Stimulated activated effector memory CD8-positive, alpha-beta T cell treated with anti-CD3 and anti-CD28 coated beads, Interleukin-12 subunit alpha, Interleukin-12 subunit beta, amount 100 ng/mL, for 72 hours (primary cell): Measurements from ENCODE around the gene USP34.
"Not testable (repeated sequence)": the region's sequence is repeated elsewhere in the genome, so short reads cannot be mapped to it uniquely, and the experiment has no call there.

ENCODE experiments used
- ATAC-seq: fragments of 150-1000 bp; cut with Tn5 transposase; 2 replicates; pipeline ENCODE4 v1.10.0; 2021
- DNase-seq, 2 donors: peaks; one replicate each; pipeline ENCODE4 v3.0.0; 2021 to 2022; ENCODE audit warnings: low spot score in 2 of 2
- H3K27ac Mint-ChIP-seq: one replicate; pipeline ENCODE4 v1.8.0; 2022; ENCODE audit warnings: mild to moderate bottlenecking, mixed read lengths
- H3K36me3 Mint-ChIP-seq: one replicate; pipeline ENCODE4 v1.8.0; 2022; ENCODE audit warnings: mild to moderate bottlenecking, mixed read lengths
- H3K4me1 Mint-ChIP-seq: one replicate; pipeline ENCODE4 v1.8.0; 2022; ENCODE audit warnings: mixed read lengths
- H3K4me3 Mint-ChIP-seq: one replicate; pipeline ENCODE4 v1.8.0; 2022; ENCODE audit warnings: mild to moderate bottlenecking, mixed read lengths
- H3K9me3 Mint-ChIP-seq: one replicate; pipeline ENCODE4 v1.8.0; 2022; ENCODE audit warnings: mixed read lengths

Gene USP34

DNA sequence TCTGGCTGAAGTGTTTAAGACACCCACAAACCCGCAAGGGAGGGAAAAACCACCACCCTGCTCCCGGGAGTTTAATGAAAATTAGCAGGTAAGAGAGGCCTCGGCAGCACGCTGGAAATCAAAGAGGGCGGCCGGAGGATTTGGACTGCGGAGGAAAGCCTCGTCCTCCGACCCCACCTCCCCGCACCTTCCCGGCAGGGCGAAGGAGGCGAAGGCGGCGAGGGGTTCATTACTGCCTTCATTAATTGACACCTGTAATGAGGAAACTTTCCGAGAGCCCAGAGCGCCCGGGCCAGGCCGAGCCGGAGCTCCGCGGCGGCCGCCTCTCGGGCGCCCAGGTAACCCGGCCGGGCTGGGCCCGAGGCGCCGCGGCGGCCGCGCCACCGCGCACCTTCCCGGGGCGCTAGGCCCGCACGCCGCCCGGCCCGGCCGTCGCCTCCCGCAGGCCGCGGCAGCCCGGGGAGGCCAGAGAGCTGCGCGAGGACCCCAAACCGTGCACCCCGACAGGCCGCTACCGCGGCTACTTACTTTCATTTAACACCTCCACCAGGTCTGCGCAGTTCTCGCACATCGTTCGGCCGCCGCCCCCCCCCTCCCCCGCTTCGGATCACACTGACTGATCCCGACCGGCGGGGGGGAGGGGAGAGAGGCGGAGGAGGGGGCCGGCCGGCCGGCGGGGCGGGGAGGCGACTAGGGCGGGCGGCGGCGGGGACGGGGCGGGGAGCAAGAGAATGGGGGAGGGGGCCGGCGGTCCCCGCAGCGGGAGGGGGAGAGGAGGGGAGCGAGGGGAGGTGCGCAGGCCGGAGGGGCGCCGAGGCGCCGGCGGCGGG, 550 bp downstream of the USP34 start:
- peaks cover 69% of the 10 kb centered on the region for H3K36me3 Mint-ChIP-seq
- peak overlapping the region; percentile 94 for H3K4me3 Mint-ChIP-seq
- peak; percentile 49 to 85 for DNase-seq
- H3K27ac Mint-ChIP-seq: peak overlapping the region; percentile 98
- H3K4me1 Mint-ChIP-seq: peaks cover 12% of the 10 kb centered on the region
- peak; percentile 53 for ATAC-seq
- no peaks in the 10 kb centered on the region for H3K9me3 Mint-ChIP-seq

DNA sequence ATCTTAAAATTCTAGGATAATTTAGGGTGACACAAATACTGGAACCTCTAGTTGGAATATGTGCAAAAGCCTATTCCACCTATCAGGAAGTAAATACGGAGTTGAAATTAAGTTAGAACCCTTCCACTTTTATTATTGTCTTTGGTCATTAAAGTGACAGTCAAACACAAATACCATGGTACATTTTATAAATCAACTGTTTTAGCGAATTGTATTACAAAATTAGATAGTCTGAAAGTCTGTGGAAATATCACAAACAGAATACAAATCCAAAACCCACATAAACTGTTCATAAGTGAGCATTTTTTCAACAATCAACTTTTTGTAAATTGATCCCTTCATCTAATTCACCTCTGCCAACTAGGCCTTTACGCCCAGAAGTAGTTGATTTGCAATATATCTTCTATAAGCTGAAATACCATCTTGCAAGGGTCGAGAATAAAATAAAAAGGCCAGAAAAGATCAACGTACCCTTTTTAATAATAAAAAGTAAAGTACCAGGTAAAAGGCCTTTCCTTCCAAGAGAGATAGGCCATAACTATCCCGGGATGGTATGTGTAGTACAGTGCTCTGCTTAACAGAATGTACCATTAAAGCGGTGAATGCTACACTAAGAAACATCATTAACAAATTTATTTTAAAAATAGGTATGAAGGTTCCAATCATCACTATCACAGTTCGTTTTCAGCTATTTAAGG, 1.3 kb downstream of the USP34 start:
- peaks cover 69% of the 10 kb centered on the region for H3K36me3 Mint-ChIP-seq
- DNase-seq (no peak), ATAC-seq (no peak)
- peaks cover 14% of the 10 kb centered on the region for H3K4me1 Mint-ChIP-seq
- peak overlapping the region; percentile 94 for H3K4me3 Mint-ChIP-seq
- H3K9me3 Mint-ChIP-seq: no peaks in the 10 kb centered on the region
- H3K27ac Mint-ChIP-seq: peak overlapping the region; percentile 98

DNA sequence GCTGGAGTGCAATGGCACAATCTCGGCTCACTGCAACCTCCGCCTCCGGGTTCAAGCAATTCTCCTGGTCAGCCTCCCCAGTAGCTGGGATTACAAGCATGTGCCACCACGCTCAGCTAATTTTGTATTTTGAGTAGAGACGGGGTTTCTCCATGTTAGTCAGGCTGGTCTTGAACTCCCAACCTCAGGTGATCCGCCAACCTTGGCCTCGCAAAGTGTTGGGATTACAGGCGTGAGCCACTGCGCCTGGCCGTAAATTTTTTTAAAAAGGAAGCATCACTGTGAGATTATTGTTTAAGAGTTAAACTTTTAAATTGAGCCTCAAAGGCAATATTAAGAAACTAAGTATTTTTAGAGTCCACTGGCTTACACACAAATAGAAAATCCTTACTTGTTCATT, 2.7 kb downstream of the USP34 start:
- H3K4me3 Mint-ChIP-seq: peak overlapping the region; percentile 94
- H3K27ac Mint-ChIP-seq, ATAC-seq, H3K9me3 Mint-ChIP-seq, DNase-seq: not testable (repeated sequence)
- H3K36me3 Mint-ChIP-seq: peaks cover 69% of the 10 kb centered on the region
- peaks cover 23% of the 10 kb centered on the region for H3K4me1 Mint-ChIP-seq

DNA sequence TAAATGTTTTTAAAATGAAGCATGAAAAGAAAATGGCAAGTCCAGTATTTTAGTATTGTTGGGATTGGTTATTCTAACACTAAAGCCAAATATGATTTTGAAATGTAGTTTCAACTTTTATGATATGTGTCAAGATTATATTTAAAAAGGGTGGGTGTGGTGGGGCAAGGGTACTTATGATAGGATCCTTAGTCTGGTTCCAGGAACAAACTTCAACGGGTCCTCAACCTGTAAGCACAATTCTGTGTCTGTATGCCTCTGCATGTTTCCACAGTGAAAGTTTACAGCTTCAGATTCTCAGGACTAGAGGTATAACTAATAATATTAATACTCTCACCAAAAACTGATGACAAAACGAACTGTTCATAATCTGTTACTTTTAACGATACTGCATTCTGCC, 5.8 kb downstream of the USP34 start:
- Mint-ChIP-seq H3K4me3 (no peak overlapping the region), H3K36me3 (peaks cover 55% of the 10 kb centered on the region), H3K4me1 (peaks cover 16% of the 10 kb centered on the region), H3K9me3 (no peaks in the 10 kb centered on the region), H3K27ac (no peak overlapping the region)
- ATAC-seq (no peak), DNase-seq (no peak)

DNA sequence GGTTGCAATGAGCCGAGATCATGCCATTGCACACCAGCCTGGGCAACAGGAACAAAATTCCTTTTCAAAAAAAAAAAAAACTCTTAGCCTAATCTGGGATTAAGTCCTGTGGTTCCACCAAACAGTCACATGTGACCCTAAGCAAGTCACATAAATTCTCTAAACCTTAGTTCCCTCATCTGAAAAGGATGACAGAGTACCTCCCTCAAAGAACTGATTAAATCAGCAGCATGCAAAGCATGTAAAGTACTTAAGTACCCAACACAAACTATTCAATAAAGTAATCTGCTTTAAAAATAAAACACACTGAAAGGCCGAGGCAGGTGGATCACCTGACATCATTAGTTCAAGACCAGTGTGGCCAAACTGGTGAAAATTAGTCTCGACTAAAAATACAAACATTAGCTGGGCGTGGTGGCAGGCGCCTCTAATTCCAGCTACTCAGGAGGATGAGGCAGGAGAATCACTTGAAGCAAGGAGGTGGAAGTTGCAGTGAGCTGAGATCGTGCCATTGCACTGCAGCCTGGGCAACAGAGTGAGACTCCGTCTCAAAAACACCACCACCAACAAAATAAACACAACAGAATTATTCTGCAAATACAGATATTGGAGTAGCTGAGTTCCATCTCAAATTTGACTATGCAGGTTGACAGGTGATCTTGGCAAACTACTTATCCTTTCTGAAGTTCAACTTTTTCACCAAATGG, 7.0 kb downstream of the USP34 start:
- H3K9me3 Mint-ChIP-seq: no peaks in the 10 kb centered on the region
- peaks cover 45% of the 10 kb centered on the region for H3K36me3 Mint-ChIP-seq
- H3K4me3 Mint-ChIP-seq: no peak overlapping the region
- H3K4me1 Mint-ChIP-seq: peaks cover 10% of the 10 kb centered on the region
- no peak overlapping the region for H3K27ac Mint-ChIP-seq
- DNase-seq: no peak
- no peak for ATAC-seq

DNA sequence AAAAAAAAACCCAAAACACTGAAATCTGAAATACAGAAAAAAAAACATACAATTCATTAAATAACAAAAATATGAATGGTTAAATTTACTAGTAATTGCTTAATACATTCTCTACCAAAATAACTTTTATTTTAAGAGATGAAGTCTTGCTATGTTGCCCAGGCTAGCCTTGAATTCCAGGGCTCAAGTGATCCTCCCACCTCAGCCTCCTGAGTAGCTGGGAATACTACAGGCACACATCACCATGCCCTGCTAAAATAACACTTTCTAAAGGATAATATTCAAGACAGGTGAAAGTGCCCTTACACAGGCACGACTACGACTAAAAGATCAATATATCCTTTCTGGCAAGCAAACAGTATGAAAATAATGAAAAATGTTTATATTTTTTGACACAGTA, 9.5 kb downstream of the USP34 start:
- H3K4me1 Mint-ChIP-seq: peaks cover 35% of the 10 kb centered on the region
- H3K4me3 Mint-ChIP-seq: no peak overlapping the region
- ATAC-seq: no peak
- H3K36me3 Mint-ChIP-seq: peaks cover 27% of the 10 kb centered on the region
- DNase-seq: no peak
- H3K27ac Mint-ChIP-seq: no peak overlapping the region
- no peaks in the 10 kb centered on the region for H3K9me3 Mint-ChIP-seq

DNA sequence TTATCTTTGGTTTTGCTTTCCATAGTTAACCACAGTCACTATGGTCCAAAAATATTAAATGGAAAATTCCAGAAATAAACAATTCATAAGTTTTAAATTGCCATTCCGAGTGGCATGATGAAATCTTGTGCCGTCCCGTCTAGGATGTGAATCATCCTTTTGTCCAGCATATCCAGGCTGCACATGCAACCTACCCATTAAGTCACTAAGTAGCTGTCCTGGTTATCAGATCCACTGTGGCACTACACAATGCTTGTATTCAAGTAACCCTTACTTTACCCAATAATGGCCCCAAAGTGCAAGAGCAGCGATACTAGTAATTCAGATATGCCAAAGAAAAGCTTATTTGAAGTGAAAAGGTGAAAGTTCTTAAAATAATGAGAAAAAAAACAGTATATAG, 10.7 kb downstream of the USP34 start:
- H3K4me1 Mint-ChIP-seq: peaks cover 45% of the 10 kb centered on the region
- ATAC-seq (no peak), DNase-seq (no peak)
- H3K27ac Mint-ChIP-seq: no peak overlapping the region
- no peaks in the 10 kb centered on the region for H3K9me3 Mint-ChIP-seq
- H3K4me3 Mint-ChIP-seq: no peak overlapping the region
- peaks cover 16% of the 10 kb centered on the region for H3K36me3 Mint-ChIP-seq

DNA sequence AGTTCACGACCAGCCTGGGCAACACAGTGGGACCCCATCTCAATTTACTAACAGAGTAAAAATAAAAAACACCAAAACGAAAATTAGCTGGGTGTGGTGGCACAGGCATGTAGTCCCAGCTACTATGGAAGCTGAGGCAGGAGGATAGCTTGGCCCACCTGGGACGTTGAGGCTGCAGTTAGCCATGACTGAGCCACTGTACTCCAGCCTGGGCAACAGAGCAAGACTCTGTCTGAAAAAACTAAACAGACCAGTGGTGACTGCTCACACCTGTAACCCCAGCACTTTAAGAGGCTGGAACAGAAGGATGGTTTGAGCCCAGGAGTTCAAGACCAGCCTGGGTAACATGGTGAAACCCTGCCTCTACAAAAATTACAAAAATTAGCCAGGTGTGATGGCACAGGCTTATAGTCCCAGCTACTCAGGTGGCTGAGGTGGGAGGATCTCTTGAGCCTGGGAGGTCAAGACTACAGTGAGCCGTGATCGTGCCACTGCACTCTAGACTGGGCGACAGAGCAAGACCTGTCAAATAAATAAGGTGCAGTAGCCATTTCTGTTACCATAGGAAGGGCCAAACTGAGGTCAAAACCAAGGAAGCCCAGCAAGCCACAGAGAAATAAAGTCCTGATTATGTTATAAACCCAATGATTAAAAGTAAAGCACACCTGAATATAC, 14.0 kb downstream of the USP34 start:
- H3K4me1 Mint-ChIP-seq: peaks cover 43% of the 10 kb centered on the region
- ATAC-seq (no peak), DNase-seq (no peak)
- H3K9me3 Mint-ChIP-seq: no peaks in the 10 kb centered on the region
- no peak overlapping the region for H3K27ac Mint-ChIP-seq
- no peak overlapping the region for H3K4me3 Mint-ChIP-seq
- H3K36me3 Mint-ChIP-seq: peaks cover 16% of the 10 kb centered on the region

DNA sequence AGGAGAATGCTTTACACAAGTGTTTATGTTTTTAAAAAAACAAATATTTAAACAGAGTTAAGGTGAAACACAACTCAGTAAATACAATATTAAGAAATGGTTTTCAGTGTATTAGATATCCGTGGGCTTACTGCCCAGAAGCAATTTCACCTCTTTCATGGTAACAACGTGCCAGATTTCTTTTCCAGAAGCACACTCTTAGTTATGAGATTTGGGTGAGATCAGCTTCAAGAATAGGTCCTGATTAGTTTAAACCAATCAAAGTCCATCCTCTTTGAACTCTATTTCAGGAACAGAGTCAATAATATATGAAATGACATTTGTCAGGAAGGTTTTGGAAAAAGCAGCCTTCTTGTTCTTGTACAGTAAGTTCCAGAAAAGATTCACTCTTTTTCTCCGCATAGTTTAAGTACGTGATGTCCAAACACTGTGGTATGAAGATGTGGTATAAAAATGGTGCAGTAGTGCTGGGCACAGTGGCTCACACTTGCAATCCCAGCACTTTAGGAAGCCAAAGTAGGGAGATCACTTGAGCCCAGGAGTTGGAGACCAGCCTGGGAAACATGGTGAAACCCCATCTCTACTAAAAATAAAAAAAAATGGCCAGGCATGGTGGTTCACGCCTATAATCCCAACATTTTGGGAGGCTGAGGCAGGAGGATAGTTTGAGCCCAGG, 14.7 kb downstream of the USP34 start:
- ATAC-seq (no peak), DNase-seq (no peak)
- Mint-ChIP-seq H3K27ac (no peak overlapping the region), H3K9me3 (no peaks in the 10 kb centered on the region), H3K36me3 (peaks cover 21% of the 10 kb centered on the region), H3K4me1 (peaks cover 43% of the 10 kb centered on the region), H3K4me3 (no peak overlapping the region)

DNA sequence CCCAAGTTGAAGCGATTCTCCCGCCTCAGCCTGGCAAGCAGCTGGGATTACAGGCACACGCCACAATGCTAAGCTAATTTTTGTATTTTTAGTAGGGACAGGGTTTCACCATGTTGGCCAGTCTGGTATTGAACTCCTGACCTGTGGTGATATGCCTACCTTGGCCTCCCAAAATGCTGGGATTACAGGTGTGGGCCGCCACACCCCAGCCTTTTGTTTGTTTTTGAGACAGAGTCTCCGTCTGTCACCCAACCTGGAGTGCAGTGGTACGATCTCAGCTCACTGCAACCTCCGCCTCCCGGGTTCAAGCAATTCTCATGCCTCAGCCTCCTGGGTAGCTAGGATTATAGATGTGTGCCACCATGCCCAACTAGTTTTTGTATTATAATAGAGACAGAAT, 15.9 kb downstream of the USP34 start:
- H3K4me3 Mint-ChIP-seq, ATAC-seq, DNase-seq, H3K9me3 Mint-ChIP-seq: not testable (repeated sequence)
- Mint-ChIP-seq H3K4me1 (peaks cover 52% of the 10 kb centered on the region), H3K27ac (peak overlapping the region; percentile 58), H3K36me3 (peaks cover 20% of the 10 kb centered on the region)

DNA sequence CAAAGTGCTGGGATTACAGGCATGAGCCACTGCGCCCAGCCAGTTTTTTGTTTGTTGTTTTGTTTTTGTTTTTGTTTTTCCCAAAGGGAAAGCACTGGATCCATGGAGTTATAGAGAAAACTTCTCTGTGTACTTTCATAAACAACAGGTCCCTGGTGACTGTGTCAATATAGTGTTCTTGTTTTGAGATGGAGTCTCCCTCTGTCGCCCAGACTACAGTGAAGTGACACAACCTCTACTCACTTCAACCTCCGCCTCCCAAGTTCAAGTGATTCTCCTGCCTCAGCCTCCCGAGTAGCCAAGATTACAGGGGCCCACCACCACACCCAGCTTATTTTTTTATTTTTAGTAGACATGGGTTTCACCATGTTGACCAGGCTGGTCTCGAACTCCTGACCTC, 16.5 kb downstream of the USP34 start:
- no peaks in the 10 kb centered on the region for H3K9me3 Mint-ChIP-seq

DNA sequence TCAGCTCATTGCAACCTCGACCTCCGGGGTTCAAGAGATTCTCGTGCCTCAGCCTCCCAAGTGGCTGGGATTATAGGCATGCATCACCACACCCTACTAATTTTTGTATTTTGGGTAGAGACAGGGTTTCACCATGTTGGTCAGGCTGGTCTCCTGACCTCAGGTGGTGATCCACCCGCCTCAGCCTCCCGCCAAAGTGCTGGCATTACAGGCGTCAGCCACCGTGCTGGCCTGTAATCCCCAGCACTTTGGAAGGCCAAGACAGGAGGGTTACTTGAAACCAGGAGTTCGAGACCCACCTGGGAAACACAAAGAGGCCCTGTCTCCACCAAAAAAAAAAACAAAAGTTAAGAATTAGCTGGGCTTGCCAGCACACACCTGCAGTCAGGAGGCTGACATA, 18.5 kb downstream of the USP34 start:
- no peak overlapping the region for H3K27ac Mint-ChIP-seq

More for the DNA sequence above, 16.5 kb downstream of the USP34 start:
- peaks cover 57% of the 10 kb centered on the region for H3K4me1 Mint-ChIP-seq
- no peak for DNase-seq
- H3K36me3 Mint-ChIP-seq: peaks cover 20% of the 10 kb centered on the region
- H3K27ac Mint-ChIP-seq: peak overlapping the region; percentile 58
- peak; percentile 55 for ATAC-seq
- no peak overlapping the region for H3K4me3 Mint-ChIP-seq

DNA sequence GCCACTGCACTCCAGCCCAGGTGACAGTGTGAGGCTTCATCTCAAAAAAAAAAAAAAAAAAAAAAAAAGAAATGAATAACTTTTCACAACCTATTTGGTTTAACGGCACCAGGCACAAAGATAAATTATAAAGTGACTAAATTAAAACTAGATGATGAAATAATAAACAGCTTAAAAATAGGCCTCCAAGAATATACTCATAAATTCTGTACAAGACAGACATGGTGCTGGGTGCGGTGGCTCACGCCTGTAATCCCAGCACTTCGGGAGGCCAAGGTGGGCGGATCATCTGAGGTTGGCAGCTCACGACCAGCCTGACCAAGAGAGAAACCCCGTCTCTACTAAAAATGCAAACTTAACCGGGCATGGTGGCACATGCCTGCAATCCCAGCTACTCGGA, 19.7 kb downstream of the USP34 start:
- Mint-ChIP-seq H3K9me3 (no peaks in the 10 kb centered on the region), H3K27ac (no peak overlapping the region), H3K36me3 (peaks cover 20% of the 10 kb centered on the region), H3K4me1 (peaks cover 42% of the 10 kb centered on the region), H3K4me3 (no peak overlapping the region)
- DNase-seq (no peak), ATAC-seq (no peak)

More for the DNA sequence above, 18.5 kb downstream of the USP34 start:
- Mint-ChIP-seq H3K9me3 (no peaks in the 10 kb centered on the region), H3K4me1 (peaks cover 54% of the 10 kb centered on the region), H3K4me3 (no peak overlapping the region), H3K36me3 (peaks cover 20% of the 10 kb centered on the region)
- ATAC-seq (no peak), DNase-seq (no peak)

DNA sequence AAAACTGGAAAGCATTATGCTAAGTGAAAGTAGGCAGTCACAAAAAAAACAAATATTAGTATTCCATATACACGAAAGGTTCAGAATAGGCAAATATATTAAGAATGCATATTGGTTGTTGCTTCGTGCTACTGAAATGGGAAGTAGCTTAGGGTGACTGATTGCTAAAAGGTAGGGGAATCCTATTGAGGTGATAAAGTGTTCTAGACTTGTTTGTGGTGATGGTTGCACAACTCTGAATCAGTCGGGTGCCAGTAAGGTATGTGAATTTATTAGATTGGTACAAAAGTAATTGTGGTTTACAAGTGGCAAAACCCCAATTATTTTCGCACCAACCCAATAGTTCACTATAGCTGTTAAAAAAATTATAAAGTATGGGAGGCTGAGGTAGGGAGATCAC, 20.7 kb downstream of the USP34 start:
- ATAC-seq: peak; percentile 89
- H3K9me3 Mint-ChIP-seq: no peaks in the 10 kb centered on the region
- H3K27ac Mint-ChIP-seq: no peak overlapping the region

More for the DNA sequence above, 20.7 kb downstream of the USP34 start:
- no peak overlapping the region for H3K4me3 Mint-ChIP-seq
- no peak for DNase-seq
- peaks cover 20% of the 10 kb centered on the region for H3K36me3 Mint-ChIP-seq
- peaks cover 35% of the 10 kb centered on the region for H3K4me1 Mint-ChIP-seq
